GM19099 (cell line): ENCODE data around the gene CLASP1.

Experiments
- POLR2A ChIP-seq: IDR thresholded peaks from 3 replicates; pipeline ENCODE4 v1.6.1; 2011; ENCODE audit warnings: low read depth; ENCODE audit not compliant: insufficient read length; ENCODE audit errors: extremely low read depth

CLASP1 gene

GRCh38 chr2:121649149-121649595 lies at the start of gene CLASP1:
CLASP1 (minus strand) TSS chr2:121649462; CDS start chr2:121605895, 43,567 bp downstream.
- TF ChIP-seq POLR2A = peak; percentile 36

GRCh38 chr2:121698318-121698930 lies 49.2 kb upstream of the CLASP1 start:
- TF ChIP-seq POLR2A = no peak

DNA sequence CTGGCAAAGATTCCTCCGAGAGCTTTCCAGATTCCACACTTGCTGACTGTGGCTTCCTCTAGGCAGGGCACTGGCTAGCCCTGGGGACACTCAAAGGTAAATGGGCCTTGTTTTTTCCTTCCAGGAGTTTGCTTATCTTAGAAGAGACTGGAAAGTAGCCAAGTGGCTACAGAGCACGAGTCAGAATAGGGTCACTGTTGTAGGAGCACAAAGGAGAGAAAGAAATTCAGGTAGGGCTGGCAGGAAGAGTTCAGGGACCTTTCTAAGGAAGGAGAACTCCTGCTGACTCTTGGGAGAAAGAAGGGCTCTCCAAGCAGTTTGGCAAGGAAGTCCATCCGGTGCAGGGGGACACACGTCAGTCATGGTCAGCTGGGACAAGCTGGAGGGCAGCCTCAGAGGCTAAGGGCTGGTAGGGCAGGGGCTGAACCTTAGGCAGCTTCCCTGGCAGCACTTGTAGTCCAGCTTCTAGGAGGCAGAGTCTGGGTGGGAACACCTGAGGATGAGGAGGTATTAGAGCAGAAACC lies 47.9 kb upstream of the CLASP1 start:
- no peak for TF ChIP-seq POLR2A

- no peak for TF ChIP-seq POLR2A
These were observed 47.2 kb upstream of the CLASP1 start for GRCh38 chr2:121696410-121696930.

GRCh38 chr2:121695171-121695451 lies 45.8 kb upstream of the CLASP1 start:
- no peak for TF ChIP-seq POLR2A

DNA sequence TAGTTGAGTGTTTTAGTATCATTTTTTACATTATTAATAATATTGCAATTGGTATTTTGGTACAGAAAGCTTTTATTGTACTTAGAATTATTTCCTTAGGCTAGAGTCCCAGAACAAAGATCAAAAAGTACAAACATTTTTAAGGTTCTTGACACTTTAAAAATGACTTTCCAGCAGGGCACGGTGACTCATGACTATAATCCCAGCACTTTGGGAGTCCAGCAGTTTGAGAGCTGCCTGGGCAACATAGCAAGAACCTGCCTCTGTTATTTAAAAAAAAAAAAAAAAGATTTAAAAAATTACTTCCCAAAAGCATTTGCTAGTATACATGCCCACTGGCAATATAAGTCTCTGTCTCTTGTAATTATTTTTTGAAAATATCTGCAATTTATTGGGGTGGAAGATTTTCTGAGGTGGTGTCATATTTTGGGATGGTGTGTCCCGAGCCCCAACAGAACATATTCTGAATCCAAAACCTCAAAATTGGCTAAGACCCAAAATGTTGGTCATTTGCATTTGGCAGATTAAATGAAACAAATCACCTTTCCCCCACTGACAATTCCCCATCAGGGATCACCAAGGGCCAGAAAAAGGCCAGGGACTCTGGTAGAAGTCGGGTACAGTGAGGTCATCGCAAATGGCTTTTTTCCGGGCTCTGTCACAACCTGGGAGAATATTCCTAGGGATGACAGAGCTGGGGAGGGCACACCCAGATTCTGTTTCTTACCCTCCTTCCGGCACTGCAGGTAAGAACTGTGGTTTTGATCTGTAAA lies 45.3 kb upstream of the CLASP1 start:
- no peak for TF ChIP-seq POLR2A

- no peak for TF ChIP-seq POLR2A
These were observed 40.8 kb upstream of the CLASP1 start for GRCh38 chr2:121690095-121690494.

DNA sequence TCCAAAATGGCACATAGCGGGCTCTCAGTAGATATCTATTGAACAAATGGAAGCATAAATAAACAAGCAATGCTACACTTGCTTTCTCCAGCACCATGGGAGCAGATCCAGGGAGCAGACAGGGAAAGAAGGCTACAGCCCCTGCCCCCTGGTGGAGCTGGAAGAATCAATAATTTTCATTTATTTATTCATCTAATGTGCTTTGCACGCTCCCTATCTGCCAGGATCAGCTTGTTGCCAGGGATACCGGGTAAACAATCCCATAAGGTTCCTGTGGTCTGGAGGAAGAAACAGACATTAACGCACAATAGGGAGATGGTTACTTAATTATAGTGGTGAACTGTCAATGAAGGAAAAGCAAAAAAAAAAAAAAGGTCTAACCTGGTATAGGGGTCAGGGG lies 40.1 kb upstream of the CLASP1 start:
- TF ChIP-seq POLR2A = no peak

DNA sequence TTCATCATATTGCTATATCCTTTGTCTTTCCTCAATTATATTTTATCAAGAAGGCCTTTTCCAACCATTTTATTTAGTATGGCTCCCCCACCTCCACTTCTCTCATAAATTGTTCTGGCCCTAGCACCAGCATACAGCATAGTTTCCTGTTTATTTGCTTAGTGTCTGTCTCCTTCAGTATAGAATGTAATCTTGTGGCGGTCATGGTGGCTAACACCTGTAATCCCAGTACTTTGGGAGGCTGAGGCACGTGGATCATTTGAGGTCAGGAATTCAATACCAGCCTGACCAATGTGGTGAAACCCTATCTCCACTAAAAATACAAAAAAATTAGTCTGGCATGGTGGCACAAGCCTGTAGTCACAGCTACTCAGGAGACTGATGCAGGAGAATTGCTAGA lies 39.6 kb upstream of the CLASP1 start:
- no peak for TF ChIP-seq POLR2A

DNA sequence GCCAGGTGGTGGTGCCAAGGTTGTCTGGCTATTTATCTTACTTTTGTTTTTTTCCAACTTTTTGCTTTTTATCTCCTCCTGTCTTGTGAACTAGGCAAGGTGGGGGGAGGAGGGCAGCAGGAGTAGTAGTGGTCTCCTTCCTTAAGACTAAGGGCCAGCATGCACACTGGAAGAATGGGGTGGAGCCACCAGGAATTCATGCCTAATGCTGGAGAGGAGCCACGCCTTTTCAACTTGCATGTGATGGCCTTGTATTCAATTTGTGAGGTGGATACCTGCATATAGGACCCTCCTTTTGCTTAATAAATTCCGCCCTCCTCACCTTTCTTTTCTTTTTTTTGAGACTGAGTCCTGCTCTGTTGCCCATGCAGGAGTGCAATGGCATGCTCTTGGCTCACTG lies 37.6 kb upstream of the CLASP1 start:
- TF ChIP-seq POLR2A = no peak

DNA sequence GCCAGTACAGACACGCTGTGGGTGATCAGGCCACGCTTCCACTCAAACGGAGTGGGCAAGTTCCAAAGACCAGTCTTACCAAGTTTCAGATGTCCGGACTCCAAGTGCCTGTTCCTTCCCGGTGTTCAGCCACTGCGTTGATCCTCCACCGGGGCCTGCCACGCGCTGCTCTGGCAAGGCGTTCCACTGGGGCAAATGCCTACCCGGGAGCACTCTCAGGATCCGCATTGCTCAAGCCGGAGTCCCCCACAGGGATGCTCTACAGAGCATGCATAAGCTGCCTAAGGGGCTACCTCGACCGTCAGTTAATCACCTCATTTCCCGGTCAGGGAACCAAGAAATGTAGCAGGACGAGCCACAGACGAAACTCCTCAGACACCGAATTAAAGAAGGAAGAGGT lies 37.0 kb upstream of the CLASP1 start:
- TF ChIP-seq POLR2A = no peak

DNA sequence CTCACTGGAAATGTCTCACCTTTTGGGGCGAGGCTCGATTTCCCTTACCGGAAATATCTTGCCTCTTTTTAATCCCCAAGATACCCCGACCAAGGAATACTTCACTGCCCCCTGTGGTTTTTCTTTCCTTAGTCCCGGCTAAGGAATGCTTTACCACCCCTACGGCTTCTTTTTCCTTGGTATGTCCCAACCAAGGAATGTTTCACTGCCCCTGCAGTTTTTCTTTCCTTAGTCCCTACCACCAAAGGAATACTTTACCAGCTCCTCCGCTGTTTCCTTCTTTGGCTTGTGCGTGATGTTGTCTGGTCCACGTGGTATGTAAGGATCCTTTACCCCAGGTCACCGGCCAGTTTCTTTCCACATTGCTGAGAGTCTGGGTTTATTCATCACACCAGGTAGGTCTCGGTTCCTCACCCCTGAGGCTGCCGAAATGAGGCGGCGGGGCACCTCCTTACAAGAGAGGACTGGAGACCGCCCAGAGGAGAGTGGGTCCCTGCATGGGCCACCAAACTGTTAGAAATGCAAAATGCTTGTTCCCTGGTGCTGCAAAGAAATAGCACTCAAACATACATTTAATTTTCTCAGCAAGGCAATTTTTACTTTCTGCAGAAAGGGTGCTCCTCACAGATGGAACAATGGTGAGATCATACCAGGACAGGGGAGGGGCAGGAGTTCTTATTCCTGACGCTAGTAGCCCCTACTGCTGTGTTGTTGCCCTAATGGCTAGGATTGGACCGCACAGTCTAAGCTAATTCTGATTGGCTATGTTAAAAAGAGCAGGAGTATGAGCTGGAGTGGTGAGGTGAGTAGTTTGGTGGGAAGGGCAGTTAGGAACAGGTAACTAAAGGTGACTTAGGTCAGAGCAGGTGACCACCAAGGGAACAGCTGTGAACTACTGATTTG lies 33.4 kb upstream of the CLASP1 start:
- no peak for TF ChIP-seq POLR2A

DNA sequence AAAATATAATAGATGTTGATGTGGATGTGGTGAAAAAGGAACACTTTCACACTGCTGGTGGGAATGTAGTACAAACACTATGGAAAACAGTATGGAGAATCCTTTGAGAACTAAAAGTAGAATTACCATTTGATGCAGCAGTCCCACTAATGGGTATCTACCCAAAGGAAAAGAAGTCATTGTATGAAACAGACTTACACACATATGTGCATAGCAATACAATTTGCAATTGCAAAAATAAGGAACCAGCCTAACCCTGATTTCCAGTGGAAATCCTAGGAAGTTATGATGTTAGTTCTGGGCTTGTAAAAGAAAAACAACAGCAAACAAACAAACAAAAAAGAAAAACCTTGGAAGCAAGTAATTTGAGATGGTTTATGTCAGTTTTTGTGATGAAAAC lies 28.6 kb upstream of the CLASP1 start:
- TF ChIP-seq POLR2A = no peak

- TF ChIP-seq POLR2A = no peak
These were observed 20.9 kb upstream of the CLASP1 start for GRCh38 chr2:121670181-121670580.

- no peak for TF ChIP-seq POLR2A
These were observed 18.4 kb upstream of the CLASP1 start for GRCh38 chr2:121667618-121668017.
